ENCODE data around the gene PTOV1. TPM values are rescaled to one million over a fixed set of nuclear protein-coding genes. Genes with fewer than 3 reads are reported as not detected.

The PTOV1 gene
- polyA plus RNA-seq, 1 donor = 296 TPM

DNA sequence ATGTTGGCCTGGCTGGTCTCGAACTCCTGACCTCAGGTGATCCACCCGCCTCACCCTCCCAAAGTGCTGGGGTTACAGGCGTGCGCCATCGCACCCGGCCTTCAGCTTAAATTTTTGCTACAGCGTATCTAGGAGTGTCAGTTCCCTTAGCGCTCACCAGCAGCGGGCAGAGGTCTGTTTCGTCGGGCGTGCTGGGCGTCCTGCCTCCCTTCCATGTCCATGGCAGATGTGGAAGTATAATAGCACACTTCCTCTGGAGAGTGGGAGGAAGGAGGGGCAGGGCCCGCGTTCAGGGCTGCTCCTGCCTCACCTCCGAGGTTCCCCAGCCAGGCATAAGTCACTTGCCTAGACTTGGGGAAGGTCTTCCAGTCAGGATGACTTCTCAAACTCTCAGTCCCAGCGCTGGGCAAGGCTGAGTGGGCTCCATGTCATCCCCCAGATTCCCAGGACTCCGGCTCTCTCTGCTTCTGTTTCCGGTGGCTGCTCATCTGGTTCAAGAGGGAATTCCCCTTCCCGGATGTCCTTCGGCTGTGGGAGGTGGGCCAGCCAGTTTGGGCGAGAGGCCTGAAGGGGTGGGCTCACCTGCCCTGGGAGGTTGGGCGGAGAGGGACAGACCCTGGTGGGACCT is 36.2 kb downstream of the PTOV1 start:
- no peak for DNase-seq

DNA sequence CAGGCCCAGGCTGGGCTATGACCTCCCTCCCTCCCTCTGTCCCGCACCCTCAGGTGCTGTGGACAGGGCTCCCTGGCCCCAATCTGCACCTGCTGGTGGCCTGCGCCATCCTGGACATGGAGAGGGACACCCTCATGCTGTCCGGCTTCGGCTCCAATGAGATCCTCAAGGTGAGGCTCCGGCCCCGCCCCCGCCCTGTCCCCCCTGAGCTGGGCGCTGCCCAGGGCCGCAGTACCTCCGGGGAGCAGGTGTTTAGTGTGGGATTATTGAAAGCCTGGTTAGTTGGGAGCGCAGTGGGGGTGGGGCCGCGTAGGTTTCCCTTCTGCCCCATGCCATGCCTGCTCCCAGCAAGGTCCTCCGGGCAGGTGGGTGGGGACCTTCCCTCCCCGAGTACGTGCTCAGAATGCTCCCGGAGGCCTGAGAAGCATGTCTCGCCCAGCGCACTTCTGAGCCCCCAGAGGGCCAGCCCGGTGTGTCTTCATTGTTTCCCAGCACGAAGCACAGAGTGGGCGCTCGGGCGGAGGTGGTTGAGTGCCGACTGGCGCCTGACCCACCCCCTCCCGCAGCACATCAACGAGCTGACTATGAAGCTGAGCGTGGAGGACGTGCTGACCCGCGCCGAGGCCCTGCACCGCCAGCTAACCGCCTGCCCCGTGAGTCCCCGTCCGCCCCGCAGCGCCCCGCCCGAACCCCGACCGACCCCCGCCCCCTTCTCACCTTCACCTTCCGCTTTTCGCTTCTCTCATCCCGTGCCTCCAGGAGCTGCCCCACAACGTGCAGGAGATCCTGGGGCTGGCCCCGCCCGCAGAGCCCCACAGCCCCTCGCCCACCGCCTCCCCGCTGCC is 36.9 kb downstream of the PTOV1 start:
- DNase-seq = no peak

DNA sequence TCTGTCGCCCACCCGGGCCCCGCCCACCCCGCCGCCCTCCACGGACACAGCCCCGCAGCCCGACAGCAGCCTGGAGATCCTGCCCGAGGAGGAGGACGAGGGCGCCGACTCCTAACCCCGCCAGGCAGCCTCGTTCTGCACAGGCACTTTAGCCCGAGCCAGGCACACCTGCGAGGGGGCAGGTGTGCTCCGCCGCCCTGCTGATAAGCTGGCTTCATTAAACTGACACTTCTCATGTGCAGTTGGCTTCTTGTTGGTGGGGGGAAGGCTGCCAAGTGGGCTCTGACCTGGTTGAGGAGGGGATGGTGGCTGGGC is 37.5 kb downstream of the PTOV1 start:
- no peak for DNase-seq

DNA sequence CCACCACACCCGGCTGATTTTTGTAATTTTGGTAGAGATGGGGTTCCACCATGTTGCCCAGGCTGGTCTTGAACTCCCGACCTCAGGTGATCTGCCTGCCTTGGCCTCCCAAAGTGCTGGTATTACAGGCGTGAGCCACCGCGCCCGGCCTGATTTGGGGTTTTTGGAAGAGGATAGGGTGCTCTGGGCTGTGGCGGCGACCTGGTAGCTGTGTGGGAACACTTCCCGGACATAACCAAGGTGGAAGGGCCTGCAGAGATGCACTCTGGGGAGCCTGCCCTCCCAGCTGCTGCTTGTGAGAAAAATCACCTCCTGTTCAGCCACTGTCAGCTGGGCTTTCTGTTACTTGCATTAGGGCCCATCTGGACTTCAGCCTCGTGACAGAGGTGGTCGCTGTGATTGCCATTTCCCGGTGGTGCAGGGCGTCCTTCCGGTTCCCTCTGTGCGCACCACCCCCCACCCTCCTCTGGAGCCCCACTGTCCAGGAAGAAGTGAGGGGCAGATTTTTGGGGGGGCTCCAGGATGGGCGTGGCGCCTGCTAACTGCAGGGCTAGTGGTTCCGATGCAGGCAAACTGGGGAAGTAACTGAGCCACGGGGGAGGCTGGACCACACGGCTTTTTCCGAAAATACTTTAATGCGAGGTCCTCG is 38.2 kb downstream of the PTOV1 start:
- no peak for DNase-seq

DNA sequence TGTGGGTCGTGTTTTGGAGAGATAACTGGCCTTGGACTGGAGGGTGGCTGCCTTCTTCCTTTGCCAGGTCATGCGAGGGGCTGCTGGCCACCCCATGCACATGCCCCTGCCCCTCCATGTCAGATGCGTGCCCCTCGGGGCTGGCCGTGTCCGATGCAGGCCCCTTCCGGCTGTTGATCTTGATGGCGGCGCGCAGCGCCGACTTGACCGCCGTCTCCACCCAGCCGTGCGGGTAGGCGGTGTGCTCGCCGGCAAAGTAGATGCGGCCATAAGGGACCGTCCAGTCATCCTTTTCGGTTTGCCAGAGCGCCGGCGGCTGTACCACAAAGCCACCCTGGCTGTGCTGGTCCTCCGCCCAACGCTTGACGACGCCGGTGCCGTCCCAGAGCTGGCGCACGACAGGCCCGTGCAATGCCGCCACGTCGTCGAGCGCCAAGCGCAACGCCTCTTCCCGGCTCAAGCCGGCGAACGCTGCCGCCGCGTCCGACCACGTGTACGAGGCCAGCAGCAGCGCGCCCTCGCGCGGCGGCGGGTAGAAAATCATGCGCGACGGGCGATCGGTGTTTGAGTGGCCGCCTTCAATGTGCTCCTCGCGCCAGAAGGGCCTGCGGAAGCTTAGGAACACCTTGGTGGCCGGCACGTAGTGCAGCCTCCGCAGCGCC is 38.9 kb downstream of the PTOV1 start:
- DNase-seq = no peak

DNA sequence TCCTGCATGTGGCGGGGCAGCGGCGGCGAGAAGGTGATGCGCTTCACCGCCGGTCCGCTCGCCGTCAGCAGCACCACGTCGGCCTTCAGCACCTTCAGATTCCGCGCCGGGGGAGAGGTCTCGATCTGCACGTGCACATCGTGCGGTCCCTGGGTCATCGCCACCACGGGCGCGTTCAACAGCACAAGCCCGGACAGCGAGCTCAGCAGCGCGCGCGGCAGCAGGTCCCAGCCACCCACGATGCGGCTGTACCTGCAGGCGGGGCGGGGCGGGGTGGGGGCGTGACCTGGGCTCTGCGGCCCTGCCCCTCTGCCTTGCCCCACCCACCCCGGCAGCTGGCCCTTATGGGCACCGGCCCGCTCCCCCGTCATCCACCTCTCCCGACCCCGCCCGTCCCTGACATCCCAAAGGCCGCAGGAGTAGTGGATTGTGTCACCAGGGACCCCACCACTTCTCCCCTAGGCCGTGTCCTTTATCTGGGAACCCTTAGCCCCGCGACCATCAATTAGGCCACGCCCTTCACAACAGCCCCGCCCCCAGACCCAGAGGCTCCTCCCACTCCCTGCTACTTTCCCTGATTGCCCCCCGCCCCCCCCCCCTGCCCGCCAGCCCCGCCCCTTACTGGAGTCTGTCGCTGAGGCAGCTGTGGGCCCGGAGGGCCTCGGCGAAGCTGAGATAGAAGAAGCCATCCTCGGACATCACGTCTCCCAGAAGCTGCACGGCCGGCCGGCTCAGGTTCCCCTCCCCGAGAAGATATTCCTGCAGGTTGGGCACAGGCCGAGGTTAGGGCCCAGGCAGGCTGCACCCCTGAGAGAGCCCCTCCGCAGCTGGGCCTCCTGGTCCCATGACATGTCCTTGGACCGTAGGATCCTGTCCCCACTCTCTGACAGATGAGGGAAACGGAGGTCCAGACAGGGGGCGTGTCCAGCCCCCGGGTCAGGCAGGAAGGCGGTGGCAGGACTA is 39.7 kb downstream of the PTOV1 start:
- DNase-seq = no peak

DNA sequence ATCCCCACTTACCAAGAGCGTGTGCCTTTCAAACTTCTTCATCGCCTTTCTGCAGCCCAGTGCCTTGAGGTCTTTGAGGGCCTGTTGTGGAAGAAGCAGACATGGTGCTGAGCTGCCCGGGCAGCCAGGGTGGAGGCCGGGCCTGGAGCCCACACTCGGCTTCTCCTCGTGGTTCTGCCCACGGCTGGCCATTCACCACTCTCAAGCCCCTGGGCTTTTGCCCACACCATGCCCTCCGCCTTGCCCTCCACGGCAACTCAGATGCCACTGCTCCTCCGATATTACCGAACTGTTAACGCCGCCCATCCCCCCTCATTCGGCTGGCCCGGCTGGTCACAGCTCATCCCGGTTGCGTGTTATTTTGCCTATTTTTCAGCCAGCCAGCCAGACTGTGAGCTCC is 40.4 kb downstream of the PTOV1 start:
- no peak for DNase-seq

DNA sequence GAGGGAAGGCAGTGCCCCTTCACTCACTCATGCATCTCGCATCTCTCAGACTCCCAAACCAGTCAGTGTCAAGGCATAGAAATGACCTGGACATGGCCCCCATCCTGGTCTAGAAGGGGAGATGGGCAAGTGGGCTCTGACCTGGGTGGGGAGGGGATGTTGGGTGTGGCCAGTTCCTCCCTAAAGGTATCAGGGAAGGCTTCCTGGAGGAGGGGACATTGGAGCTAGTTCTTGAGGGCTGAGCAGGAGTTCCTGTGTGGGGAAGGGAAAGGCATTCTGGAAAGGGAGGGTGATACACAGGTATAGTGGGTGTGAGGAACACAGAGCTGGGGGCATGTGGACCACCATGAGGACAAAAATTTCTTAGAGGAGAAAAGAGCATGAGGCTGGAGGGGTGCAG is 41.8 kb downstream of the PTOV1 start:
- DNase-seq = no peak

DNA sequence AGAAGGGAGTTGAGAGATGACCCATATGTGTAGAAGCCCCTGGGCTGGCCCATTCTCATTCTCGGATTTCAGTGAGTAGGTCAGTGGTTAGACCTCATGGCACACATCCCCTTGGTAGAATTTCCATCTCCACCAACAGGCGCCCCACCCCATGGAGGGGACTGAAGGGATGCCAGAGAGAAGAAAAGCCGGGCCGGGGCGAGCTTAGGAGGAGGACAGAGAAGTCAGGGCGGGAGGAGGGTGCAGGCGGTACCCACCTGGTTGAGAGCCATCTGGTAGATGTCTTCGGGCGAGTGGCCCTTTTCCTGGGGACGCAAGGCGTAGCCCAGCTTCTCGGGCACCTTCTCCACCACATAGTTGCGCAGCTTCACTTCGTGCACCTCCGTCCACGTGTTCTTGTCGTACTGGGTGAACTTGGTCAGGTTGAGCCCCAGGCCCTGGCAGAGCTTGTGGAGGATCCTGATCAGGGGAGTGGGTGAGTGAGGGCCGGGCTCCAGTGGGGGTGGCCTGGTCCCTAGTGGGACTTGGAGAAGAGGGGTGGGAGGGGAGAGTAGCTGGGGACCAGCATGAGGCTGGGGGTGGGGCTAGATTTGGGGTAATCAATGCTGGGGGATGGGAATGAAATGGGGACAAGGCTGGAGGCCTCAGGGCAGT is 43.2 kb downstream of the PTOV1 start:
- no peak for DNase-seq

DNA sequence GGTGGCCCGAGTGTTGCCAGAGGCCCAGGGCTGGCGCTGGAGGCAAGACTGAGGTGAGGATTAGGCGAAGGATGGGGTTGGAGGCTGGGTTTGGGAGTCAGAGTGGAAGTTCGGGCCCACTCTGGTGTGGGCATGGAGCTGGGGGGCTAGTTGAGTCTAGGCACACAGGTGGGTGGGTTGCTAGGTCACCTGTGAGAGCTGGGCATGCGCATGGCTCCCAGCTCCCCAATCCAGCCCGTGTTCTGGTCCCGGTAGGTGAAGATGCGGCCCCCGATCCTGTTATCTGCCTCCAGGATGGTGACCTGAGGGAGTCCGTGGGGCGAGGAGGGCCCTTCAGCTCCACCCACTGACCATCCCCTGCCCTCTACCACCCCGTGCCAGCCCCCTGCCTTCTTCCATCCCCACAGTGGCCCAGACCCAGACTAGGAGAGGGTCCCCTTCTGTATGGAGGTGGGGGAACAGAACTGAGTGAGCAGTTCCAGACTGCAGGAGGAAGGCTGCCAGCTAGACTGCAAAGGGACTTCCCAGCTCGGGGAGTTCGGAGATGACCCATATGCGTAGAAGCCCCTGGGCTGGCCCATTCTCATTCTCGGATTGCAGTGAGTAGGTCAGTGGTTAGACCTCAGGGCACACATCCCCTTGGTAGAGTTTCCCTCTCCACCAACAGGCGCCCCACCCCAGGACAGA is 44.1 kb downstream of the PTOV1 start:
- DNase-seq = no peak

DNA sequence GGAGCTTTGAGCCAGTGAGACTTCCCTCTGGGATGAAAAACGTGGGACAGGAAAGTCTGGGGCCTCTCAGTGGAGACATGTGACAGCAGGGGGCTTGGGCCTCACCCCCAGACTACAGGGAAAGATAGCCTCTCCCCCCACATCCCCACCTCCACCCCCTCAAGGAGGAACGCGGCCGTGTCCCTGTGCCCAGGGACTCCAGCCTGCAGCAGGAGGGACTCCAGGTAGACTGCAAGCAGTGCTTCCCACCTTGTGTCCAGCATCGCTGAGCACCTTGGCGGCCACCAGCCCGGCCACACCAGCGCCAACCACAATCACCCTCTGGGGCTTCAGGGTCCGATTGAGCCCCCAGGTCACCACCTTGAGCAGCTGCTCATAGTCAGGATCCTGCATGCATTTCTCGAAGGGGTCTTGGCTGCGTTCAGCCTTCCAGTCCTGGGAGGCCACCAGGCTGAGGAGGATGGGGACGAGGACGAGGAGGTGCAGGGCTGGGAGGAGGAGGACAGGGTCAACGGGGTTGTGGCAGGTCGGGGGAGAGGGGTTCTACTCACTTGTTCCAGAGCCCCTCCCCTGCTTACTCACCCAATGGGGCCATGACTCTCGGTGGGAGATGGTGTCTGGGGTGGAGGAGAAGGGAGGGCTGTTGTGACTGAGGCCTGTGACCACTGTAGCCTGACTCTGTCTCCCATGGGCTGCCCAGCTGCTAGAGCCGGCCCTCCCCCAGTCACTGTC is 44.8 kb downstream of the PTOV1 start:
- DNase-seq = no peak

DNA sequence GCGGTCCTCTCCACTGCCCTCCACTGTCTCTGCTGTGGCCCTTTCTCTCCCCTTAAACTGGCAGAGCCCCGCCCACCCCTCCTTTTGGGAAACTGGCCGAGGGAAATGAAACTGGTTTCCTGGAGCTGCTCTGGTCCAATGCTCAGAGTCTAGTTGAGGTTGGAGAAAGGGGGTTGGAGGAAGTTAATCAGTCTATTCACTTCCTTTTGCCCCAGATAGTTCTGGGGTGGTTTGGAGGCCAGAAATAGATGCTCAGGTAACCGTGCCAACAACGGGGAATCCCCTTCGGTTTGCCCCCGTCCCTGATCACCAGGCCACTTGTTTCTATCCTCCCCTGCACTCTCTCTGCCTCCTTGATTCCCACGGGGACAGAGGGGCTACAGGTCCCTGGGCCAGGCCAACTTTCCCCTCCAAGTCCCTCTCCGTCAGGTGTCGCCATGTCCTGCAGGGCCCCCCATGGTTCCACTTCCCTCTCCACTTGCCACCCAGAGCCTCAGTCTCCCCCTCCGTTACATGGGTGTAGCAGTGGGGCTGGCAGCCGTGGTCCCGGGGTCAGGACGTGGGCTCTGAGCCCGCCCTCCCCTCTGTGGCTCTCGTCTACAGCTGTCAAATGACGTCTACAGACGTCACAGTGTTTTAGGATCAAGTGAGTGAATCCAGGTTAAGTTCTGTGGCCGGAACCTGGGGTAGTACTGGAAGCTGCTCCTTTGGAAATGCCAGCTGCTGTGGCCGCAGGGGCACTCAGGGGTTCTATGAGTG is 46.1 kb downstream of the PTOV1 start, which contains the start of gene IL4I1:
TSS of gene IL4I1 (minus strand) at position 25 of the 759 bp plus-strand sequence. CDS start 727 bp downstream, outside the sequence.
- peak; percentile 26 for DNase-seq

DNA sequence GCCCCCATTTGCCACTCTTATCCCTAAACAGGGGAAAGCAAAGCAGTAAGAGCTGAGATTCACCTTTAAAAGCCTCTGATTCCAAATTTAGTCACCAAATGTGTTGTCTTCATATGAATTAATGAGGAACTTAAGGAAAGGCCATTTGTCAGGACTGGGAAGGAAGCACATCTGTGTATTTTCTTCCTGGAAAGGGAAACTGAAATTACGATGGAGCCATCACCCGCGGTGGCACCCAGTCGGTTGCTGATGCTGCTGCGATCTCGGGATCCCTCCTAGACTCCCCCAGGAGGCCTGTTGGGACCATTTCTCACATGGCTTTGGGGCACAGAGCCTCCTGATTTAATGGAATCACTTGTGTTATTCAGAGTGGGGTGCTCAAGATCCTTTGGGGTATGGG is 53.2 kb downstream of the PTOV1 start:
- no peak for DNase-seq

DNA sequence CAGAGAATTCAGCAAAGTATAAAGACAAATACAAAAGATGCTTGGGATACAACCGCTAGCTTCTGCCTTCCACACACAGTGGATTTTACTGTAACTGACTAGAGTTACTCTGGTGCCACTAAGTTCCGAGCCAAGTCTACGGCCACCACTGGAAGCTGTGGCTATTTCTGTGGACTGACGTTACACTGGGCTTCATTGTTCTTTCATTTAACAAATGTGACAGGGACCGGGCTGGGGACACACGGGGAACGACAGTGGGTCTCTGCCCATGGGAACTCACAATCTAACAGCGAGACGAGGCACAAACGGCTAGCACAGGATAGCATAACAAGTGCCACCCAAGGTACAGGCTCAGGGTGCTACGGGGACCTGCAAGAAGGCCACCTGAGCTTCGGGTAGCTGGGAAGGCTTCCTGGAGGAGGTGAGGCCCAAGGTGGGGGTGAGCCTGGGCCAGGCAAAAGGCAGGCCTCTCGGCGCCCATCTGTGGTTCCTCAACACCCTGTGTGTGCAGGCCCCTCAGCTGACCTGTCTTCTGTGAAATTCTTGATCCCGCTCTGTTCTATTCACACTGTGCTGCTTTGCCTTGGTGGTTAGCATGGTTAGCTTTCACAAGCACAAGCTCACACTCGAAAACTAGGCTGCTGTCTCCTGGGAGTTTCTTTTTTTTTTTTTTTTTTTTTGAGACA is 56.1 kb downstream of the PTOV1 start:
- no peak for DNase-seq

DNA sequence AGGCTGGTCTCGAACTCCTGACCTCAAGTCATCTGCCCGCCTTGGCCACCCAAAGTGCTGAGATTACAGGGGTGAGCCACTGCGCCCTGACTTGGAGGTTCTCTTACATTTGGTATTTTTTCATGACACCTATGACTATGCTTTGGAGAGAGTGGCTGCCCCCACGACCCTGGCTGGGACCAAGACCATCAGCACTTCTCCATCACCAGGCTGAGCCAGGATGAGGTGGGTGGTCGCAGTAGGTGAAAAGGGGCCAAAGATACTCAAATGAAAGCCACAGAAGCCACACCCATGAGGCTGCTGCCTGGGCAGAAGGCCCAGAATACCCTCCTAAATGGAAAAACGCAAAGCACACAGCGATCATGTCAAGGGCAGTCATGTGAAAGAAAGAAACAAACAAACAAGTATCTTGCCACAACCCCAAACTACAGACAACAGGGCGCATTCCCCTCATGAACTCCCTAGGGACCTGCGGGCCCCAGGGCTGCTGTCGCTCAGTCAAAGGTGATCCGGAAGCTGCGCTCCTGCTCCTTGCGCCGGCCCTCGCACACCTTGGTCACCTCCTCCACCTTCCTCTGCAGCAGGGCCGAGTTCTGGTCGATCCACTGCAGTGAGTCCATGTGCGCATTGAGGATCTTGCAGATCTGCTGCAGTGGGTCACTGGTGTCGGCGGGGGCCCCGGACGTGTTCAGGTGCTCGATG is 56.9 kb downstream of the PTOV1 start:
- no peak for DNase-seq

DNA sequence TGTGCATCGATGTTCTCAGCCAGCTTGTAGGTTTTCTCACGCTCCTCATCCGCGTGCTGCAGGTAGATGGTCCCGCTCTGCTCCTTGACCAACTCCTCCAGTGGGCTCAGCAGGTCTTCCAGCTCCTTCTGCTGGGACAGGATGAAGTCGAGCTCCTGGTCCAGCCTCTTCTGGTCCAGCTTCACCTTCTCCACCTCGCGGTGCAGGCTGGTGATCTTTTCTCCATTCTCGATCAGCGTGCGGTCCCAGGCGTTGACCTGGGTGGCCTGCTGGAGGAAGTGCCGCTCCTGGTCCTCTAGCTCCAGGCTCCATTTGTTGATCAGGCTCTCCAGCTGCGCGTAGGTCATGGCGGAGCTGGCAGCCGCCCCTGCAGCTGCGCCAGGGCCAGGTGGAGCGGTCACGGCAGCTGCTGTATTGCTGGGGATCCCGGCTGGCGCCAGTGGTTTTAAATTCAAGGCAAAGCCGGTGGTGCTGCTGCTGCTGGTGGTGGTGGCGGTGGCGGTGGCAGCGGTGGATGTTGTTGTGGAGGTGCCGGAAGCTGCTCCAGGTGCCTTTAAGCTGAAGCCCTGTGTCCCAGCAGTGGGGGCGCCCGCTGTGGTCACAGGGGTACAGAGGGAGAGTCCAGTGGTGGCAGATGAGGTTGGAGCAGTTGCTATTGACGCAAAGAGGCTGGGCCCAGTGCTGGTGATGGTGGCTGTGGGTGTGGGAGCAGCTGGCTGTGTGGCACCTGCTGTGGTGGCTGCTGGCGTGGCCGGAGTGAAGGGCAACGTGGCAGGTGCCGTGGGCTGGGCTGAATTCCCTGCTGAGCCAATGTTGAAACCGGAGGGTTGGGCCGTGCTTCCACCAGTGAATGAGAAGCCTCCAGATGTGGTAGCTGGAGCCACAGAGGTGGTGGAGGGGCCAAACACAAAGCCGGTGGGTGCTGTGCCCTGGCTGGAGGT is 57.8 kb downstream of the PTOV1 start:
- DNase-seq = no peak
